Measurements from ENCODE around the gene ENTPD3. TPM values are rescaled to one million over a fixed set of nuclear protein-coding genes. Genes with fewer than 3 reads are reported as not detected.

Gene ENTPD3
- total RNA-seq, 1 experiment from 2014 or later, result not detected

GRCh38 chr3:40387895-40388254 lies 891 bp downstream of the ENTPD3 start:
- peaks cover 53% of the 10 kb centered on the region for H3K27me3 Mint-ChIP-seq (ENCODE audit: low read depth)
- Histone ChIP-seq H3K4me2 (ENCODE audit: insufficient read depth, insufficient read length, low read length) (peak overlapping the region; percentile 77), H2BK120ac (ENCODE audit: low read depth, low read length, poor library complexity, severe bottlenecking) (no peak overlapping the region), H3K18ac (ENCODE audit: insufficient read length, low read depth, low read length) (no peak overlapping the region), H2AK5ac (ENCODE audit: insufficient read length, low read length) (no peak overlapping the region), H3K79me2 (ENCODE audit: insufficient read depth, low read length) (no peaks in the 10 kb centered on the region), H3T11ph (ENCODE audit: low read length) (no peak overlapping the region), H3K14ac (ENCODE audit: insufficient read depth, low read length) (no peak overlapping the region), H4K20me1 (ENCODE audit: control insufficient read depth, insufficient read depth, insufficient read length) (no peaks in the 10 kb centered on the region), H3K79me1 (ENCODE audit: insufficient read depth, low read depth, low read length, poor library complexity, severe bottlenecking) (no peaks in the 10 kb centered on the region), H4K8ac (replicated peaks; ENCODE audit: insufficient read length, low read depth, low read length) (no peak overlapping the region), H3K4me1 (ENCODE audit: insufficient read depth, low read length) (no peaks in the 10 kb centered on the region; the same call in 1 of the 2 replicates), H3K27ac (ENCODE audit: insufficient read length, low read depth, low read length) (no peak overlapping the region), H3K27me3 (ENCODE audit: insufficient read depth, low read length) (peaks cover 19% of the 10 kb centered on the region), H4K91ac (ENCODE audit: insufficient read length, low read depth, low read length) (no peak overlapping the region), H2BK5ac (ENCODE audit: insufficient read length, low read length) (no peak overlapping the region), H2BK12ac (ENCODE audit: insufficient read length, low read depth, low read length) (no peak overlapping the region), H2BK20ac (ENCODE audit: low read depth, low read length, poor library complexity, severe bottlenecking) (no peak overlapping the region), H4K5ac (ENCODE audit: insufficient read length, low read depth, low read length) (no peak overlapping the region), H3K4ac (ENCODE audit: low read depth, low read length) (no peak overlapping the region), H2AFZ (ENCODE audit: low read length) (no peak overlapping the region), H3K23me2 (ENCODE audit: insufficient read length, low read depth, low read length, poor library complexity, severe bottlenecking) (peaks cover 8% of the 10 kb centered on the region), H3K23ac (ENCODE audit: insufficient read length, low read depth, low read length) (no peak overlapping the region), H3K9me3 (ENCODE audit: control insufficient read depth, low read depth, low read length) (no peaks in the 10 kb centered on the region), H2BK15ac (ENCODE audit: low read depth, low read length) (no peak overlapping the region), H3K56ac (ENCODE audit: insufficient read length, low read depth, low read length) (no peak overlapping the region), H3K9ac (ENCODE audit: extremely low read depth, insufficient read length, low read length) (no peak overlapping the region)
- H3K36me3 Mint-ChIP-seq (ENCODE audit: insufficient read depth in 1 of 3, low read depth in 3 of 3), result no peaks in the 10 kb centered on the region
- H3K4me3 Mint-ChIP-seq, result peak overlapping the region; percentile 66 to 85
- H3K27ac Mint-ChIP-seq, result peak overlapping the region in 1 of 3 experiments; percentile 29; a peak in 1 of 7 replicates
- WGBS (ENCODE audit: extremely low coverage, insufficient read length, low lambda C conversion rate), result no CpG with 5 or more reads among the region's 10 CpGs
- peaks cover 13 to 19% of the 10 kb centered on the region in 2 experiments for H3K4me1 Mint-ChIP-seq
- H3K9me3 Mint-ChIP-seq, result no peaks in the 10 kb centered on the region; a peak in 1 of 5 replicates
- no peak for TF ChIP-seq CTCF (conservative IDR thresholded peaks at IDR 0.05)
- no peak for DNase-seq

Data from H9 (cell line).